PC-9 (cell line): ENCODE data around the gene MYO7B. TPM values are rescaled to one million over a fixed set of nuclear protein-coding genes. Genes with fewer than 3 reads are reported as not detected.
A peak's percentile ranks its signal among the peaks of the same experiment; 100 is the strongest.

Experiments used
- BruUV-seq: library from RNA; stranded (reverse); fragments of 400-500 nt; replicated peaks from 2 replicates; lab custom pipeline; 2021; lab: Mats Ljungman, UMichigan
- CTCF ChIA-PET: fragments of 300-600 bp; sonication (Branson Sonifier 250); formaldehyde crosslinking; loops from one replicate; lab custom pipeline; 2022; ENCODE audit warnings: antibody characterized with exemption; lab: Charles Lee
- POLR2A ChIA-PET: fragments of 300-600 bp; sonication (Branson Sonifier 250); formaldehyde crosslinking; loops from one replicate; lab custom pipeline; 2022; ENCODE audit warnings: antibody characterized with exemption; ENCODE audit not compliant: unreplicated experiment; lab: Charles Lee
- DNase-seq, 2 experiments: peaks; one replicate each; pipeline versions ENCODE4 v3.0.0 to v3.0.0-alpha.2; 2015 to 2022; ENCODE audit warnings: mixed read lengths in 1 of 2
- H2AFZ ChIP-seq: fragments of 200-600 bp; sonication (generic); 2 replicates; pipeline ENCODE4 v1.8.1; 2017; ENCODE audit warnings: antibody characterized with exemption
- H3F3A ChIP-seq: fragments of 200-600 bp; sonication (generic); 2 replicates; pipeline ENCODE4 v1.8.1; 2017; ENCODE audit warnings: antibody characterized with exemption, mild to moderate bottlenecking, low read depth; ENCODE audit not compliant: insufficient read depth
- H3K27ac ChIP-seq: fragments of 200-600 bp; sonication (generic); 2 replicates; pipeline ENCODE4 v1.6.1; 2016; ENCODE audit warnings: mixed run types
- H3K27me3 ChIP-seq: fragments of 200-600 bp; sonication (generic); 2 replicates; pipeline ENCODE4 v1.6.1; 2016; ENCODE audit warnings: low read depth, mixed run types; ENCODE audit not compliant: insufficient read depth
- H3K36me3 ChIP-seq: fragments of 200-600 bp; sonication (generic); 2 replicates; pipeline ENCODE4 v1.6.1; 2016; ENCODE audit warnings: low read depth, mixed run types
- H3K4me1 ChIP-seq: fragments of 200-600 bp; sonication (generic); replicated peaks from 2 replicates; pipeline ENCODE4 v1.6.1; 2016; ENCODE audit warnings: mixed run types; ENCODE audit not compliant: insufficient read depth
- H3K4me2 ChIP-seq: fragments of 200-600 bp; sonication (generic); 2 replicates; pipeline ENCODE4 v1.6.1; 2017; ENCODE audit warnings: mixed run types
- H3K4me3 ChIP-seq: fragments of 200-600 bp; sonication (generic); 2 replicates; pipeline ENCODE4 v1.6.1; 2016; ENCODE audit warnings: mixed run types
- H3K79me2 ChIP-seq: fragments of 200-600 bp; sonication (generic); 2 replicates; pipeline ENCODE4 v1.6.1; 2017; ENCODE audit warnings: low read depth, mixed run types
- H3K9me2 ChIP-seq: fragments of 200-600 bp; sonication (generic); 2 replicates; pipeline ENCODE4 v1.8.1; 2017; ENCODE audit warnings: mild to moderate bottlenecking; ENCODE audit not compliant: insufficient read depth
- H3K9me3 ChIP-seq: fragments of 200-600 bp; sonication (generic); 2 replicates; pipeline ENCODE4 v1.8.1; 2016; ENCODE audit warnings: low read depth; ENCODE audit not compliant: insufficient read depth
- H4K20me1 ChIP-seq: fragments of 200-600 bp; sonication (generic); 2 replicates; pipeline ENCODE4 v1.8.1; 2017; ENCODE audit not compliant: insufficient read depth
- CTCF ChIP-seq: fragments of 200-600 bp; sonication (generic); conservative IDR thresholded peaks from 2 replicates; pipeline ENCODE4 v1.6.1; 2017; ENCODE audit warnings: mixed run types, antibody characterized with exemption, mild to moderate bottlenecking, moderate library complexity
- EZH2 ChIP-seq: fragments of 200-600 bp; sonication (generic); IDR thresholded peaks from 2 replicates; pipeline ENCODE4 v1.8.0; 2017; ENCODE audit warnings: antibody characterized with exemption, low read depth
- intact Hi-C: fragments of 100-400 bp; cut with micrococcal nuclease; formaldehyde crosslinking; loops from one replicate; pipeline ENCODE4 v1.10.0; 2022; ENCODE audit not compliant: unreplicated experiment
- total RNA-seq: library from RNA; stranded (reverse); gene quantifications from 2 replicates; pipeline ENCODE4 v1.2.3, GENCODE V29; 2021

Gene MYO7B
- total RNA-seq, 1 experiment from 2014 or later, result not detected

GRCh38 chr2:127639111-127639474, 103.6 kb downstream of the MYO7B start:
- no peak for TF ChIP-seq EZH2
- TF ChIP-seq CTCF, result no peak
- Histone ChIP-seq H3K9me3 (no peaks in the 10 kb centered on the region), H3K79me2 (no peaks in the 10 kb centered on the region), H3K4me1 (peaks cover 25% of the 10 kb centered on the region), H3F3A (peaks cover 11% of the 10 kb centered on the region; the same call in 1 of the 2 replicates), H3K27me3 (no peaks in the 10 kb centered on the region), H2AFZ (no peak overlapping the region), H3K27ac (peak overlapping the region; percentile 74), H4K20me1 (no peaks in the 10 kb centered on the region), H3K4me3 (no peak overlapping the region), H3K36me3 (no peaks in the 10 kb centered on the region), H3K9me2 (no peaks in the 10 kb centered on the region), H3K4me2 (no peak overlapping the region)
- POLR2A ChIA-PET, result no interaction called here
- CTCF ChIA-PET, result no interaction called here
- no peak for DNase-seq
- intact Hi-C loops, result no loop called here
- no TSS peak for BruUV-seq

GRCh38 chr2:127640082-127641072, 104.9 kb downstream of the MYO7B start:
- BruUV-seq, result no TSS peak
- Histone ChIP-seq H3K27ac (no peak overlapping the region), H3K9me3 (no peaks in the 10 kb centered on the region), H3K79me2 (no peaks in the 10 kb centered on the region), H3K36me3 (no peaks in the 10 kb centered on the region), H3K4me2 (no peak overlapping the region), H3F3A (peaks cover 11% of the 10 kb centered on the region; the same call in 1 of the 2 replicates), H3K4me1 (peaks cover 25% of the 10 kb centered on the region), H3K9me2 (no peaks in the 10 kb centered on the region), H2AFZ (no peak overlapping the region), H4K20me1 (no peaks in the 10 kb centered on the region), H3K4me3 (no peak overlapping the region), H3K27me3 (no peaks in the 10 kb centered on the region)
- TF ChIP-seq EZH2, result no peak
- TF ChIP-seq CTCF, result peak; percentile 45; the same call in 1 of the 2 replicates
- ChIA-PET POLR2A (no interaction called here), CTCF (no interaction called here)
- DNase-seq, result no peak
- intact Hi-C loops, result loop anchor here (10.0 kb wide), 1 partner anchor 316 kb away; no protein-coding TSS in a partner anchor

DNA sequence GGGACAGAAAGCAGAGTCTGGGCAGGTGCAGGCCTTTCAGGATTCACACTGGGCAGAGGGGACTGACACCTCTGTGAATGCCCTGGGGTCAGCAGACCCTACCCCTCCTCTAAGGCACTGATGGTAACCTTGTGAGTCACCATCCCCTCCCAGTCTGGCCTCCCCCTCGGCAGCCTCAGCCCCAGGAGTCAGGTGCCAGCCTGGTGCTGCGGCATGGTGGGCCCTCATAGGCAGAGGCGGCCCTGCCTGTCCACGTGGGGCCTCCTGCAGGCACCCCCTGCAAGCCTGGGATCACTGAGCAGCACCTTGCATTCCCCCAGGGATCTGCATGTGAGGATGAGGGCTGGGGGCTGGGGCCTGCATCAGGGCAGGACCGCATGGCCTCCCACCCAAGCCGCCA, 105.7 kb downstream of the MYO7B start:
- CTCF ChIA-PET, result no interaction called here
- intact Hi-C loops, result loop anchor here (10.0 kb wide), 1 partner anchor 316 kb away; no protein-coding TSS in a partner anchor

More for the DNA sequence above, 105.7 kb downstream of the MYO7B start:
- DNase-seq, result no peak
- no peaks in the 10 kb centered on the region for H3K36me3 ChIP-seq
- no peak overlapping the region for H3K27ac ChIP-seq
- H3K9me3 ChIP-seq, result no peaks in the 10 kb centered on the region
- H3K4me1 ChIP-seq, result peaks cover 25% of the 10 kb centered on the region
- TF ChIP-seq EZH2 (no peak), CTCF (no peak)
- no peak overlapping the region for H3K4me2 ChIP-seq
- POLR2A ChIA-PET, result interaction anchor here (0.6 kb wide), 1 partner anchor 39 kb away, joined by 6 read pairs; no protein-coding TSS in a partner anchor
- H3K27me3 ChIP-seq, result no peaks in the 10 kb centered on the region
- no peak overlapping the region for H3K4me3 ChIP-seq
- no TSS peak for BruUV-seq
- no peaks in the 10 kb centered on the region for H4K20me1 ChIP-seq
- no peak overlapping the region for H2AFZ ChIP-seq
- no peaks in the 10 kb centered on the region for H3K79me2 ChIP-seq
- H3K9me2 ChIP-seq, result no peaks in the 10 kb centered on the region
- H3F3A ChIP-seq, result peaks cover 11% of the 10 kb centered on the region; the same call in 1 of the 2 replicates
